H9 (cell line): ENCODE data around the gene MESD. TPM values are rescaled to one million over a fixed set of nuclear protein-coding genes. Genes with fewer than 3 reads are reported as not detected.

Source experiments
- DNase-seq: peaks from one replicate; pipeline ENCODE4 v3.0.0-alpha.2; 2017
- H2AFZ ChIP-seq: one replicate; pipeline ENCODE4 v1.6.1; 2013; ENCODE audit warnings: mild to moderate bottlenecking, low read length, control low read depth, moderate library complexity
- H2AK5ac ChIP-seq: 2 replicates; pipeline ENCODE4 v1.6.1; 2013; ENCODE audit warnings: low read length, control low read depth, mixed read lengths; ENCODE audit not compliant: insufficient read length
- H2BK120ac ChIP-seq: one replicate; pipeline ENCODE4 v1.6.1; 2013; ENCODE audit warnings: low read depth, mild to moderate bottlenecking, low read length, control low read depth, inconsistent platforms; ENCODE audit not compliant: poor library complexity, severe bottlenecking
- H2BK12ac ChIP-seq: 2 replicates; pipeline ENCODE4 v1.6.1; 2013; ENCODE audit warnings: low read length, control low read depth, mixed read lengths, low read depth; ENCODE audit not compliant: insufficient read length
- H2BK15ac ChIP-seq: 2 replicates; pipeline ENCODE4 v1.6.1; 2013; ENCODE audit warnings: low read depth, low read length, control low read depth
- H2BK20ac ChIP-seq: one replicate; pipeline ENCODE4 v1.6.1; 2013; ENCODE audit warnings: low read depth, mild to moderate bottlenecking, low read length, control low read depth, inconsistent platforms; ENCODE audit not compliant: poor library complexity, severe bottlenecking
- H2BK5ac ChIP-seq: 2 replicates; pipeline ENCODE4 v1.6.1; 2013; ENCODE audit warnings: low read length, control low read depth, mixed read lengths; ENCODE audit not compliant: insufficient read length
- H3K14ac ChIP-seq: 2 replicates; pipeline ENCODE4 v1.6.1; 2013; ENCODE audit warnings: low read length, control low read depth; ENCODE audit not compliant: insufficient read depth
- H3K18ac ChIP-seq: 2 replicates; pipeline ENCODE4 v1.6.1; 2013; ENCODE audit warnings: low read depth, mild to moderate bottlenecking, mixed read lengths, low read length, control low read depth; ENCODE audit not compliant: insufficient read length
- H3K23ac ChIP-seq: 2 replicates; pipeline ENCODE4 v1.6.1; 2013; ENCODE audit warnings: low read length, control low read depth, mixed read lengths, low read depth; ENCODE audit not compliant: insufficient read length
- H3K23me2 ChIP-seq: 2 replicates; pipeline ENCODE4 v1.6.1; 2013; ENCODE audit warnings: low read depth, mild to moderate bottlenecking, mixed read lengths, low read length, control low read depth; ENCODE audit not compliant: insufficient read length, poor library complexity, severe bottlenecking
- H3K27ac ChIP-seq: 2 replicates; pipeline ENCODE4 v1.5.1; 2013; ENCODE audit warnings: low read length, control low read depth, mixed read lengths, low read depth; ENCODE audit not compliant: insufficient read length
- H3K27me3 ChIP-seq: 2 replicates; pipeline ENCODE4 v1.6.1; 2013; ENCODE audit warnings: low read length, control low read depth, inconsistent platforms; ENCODE audit not compliant: insufficient read depth
- H3K4ac ChIP-seq: 2 replicates; pipeline ENCODE4 v1.6.1; 2013; ENCODE audit warnings: low read depth, mild to moderate bottlenecking, control low read depth, inconsistent platforms, low read length, moderate library complexity
- H3K4me1 ChIP-seq: 2 replicates; pipeline ENCODE4 v1.6.1; 2013; ENCODE audit warnings: low read length, control low read depth, inconsistent platforms; ENCODE audit not compliant: insufficient read depth
- H3K4me2 ChIP-seq: 2 replicates; pipeline ENCODE4 v1.6.1; 2013; ENCODE audit warnings: low read length, control low read depth, mixed read lengths; ENCODE audit not compliant: insufficient read length, insufficient read depth
- H3K56ac ChIP-seq: 2 replicates; pipeline ENCODE4 v1.6.1; 2013; ENCODE audit warnings: low read depth, mild to moderate bottlenecking, mixed read lengths, low read length, control low read depth; ENCODE audit not compliant: insufficient read length
- H3K79me1 ChIP-seq: 2 replicates; pipeline ENCODE4 v1.6.1; 2013; ENCODE audit warnings: low read depth, mild to moderate bottlenecking, moderate library complexity, low read length, control low read depth, inconsistent platforms; ENCODE audit not compliant: insufficient read depth, poor library complexity, severe bottlenecking
- H3K79me2 ChIP-seq: 2 replicates; pipeline ENCODE4 v1.6.1; 2013; ENCODE audit warnings: low read length, control low read depth, inconsistent platforms; ENCODE audit not compliant: insufficient read depth
- H3K9ac ChIP-seq: 2 replicates; pipeline ENCODE4 v1.6.1; 2013; ENCODE audit warnings: low read length, control low read depth, mixed read lengths; ENCODE audit not compliant: insufficient read length; ENCODE audit errors: extremely low read depth
- H3K9me3 ChIP-seq: one replicate; pipeline ENCODE4 v1.6.1; 2013; ENCODE audit warnings: low read depth, low read length, inconsistent platforms; ENCODE audit not compliant: control insufficient read depth
- H3T11ph ChIP-seq: one replicate; pipeline ENCODE4 v1.6.1; 2013; ENCODE audit warnings: mild to moderate bottlenecking, low read length, control low read depth, inconsistent platforms
- H4K20me1 ChIP-seq: one replicate; pipeline ENCODE4 v1.6.1; 2013; ENCODE audit not compliant: control insufficient read depth, insufficient read length, insufficient read depth
- H4K5ac ChIP-seq: 2 replicates; pipeline ENCODE4 v1.6.1; 2013; ENCODE audit warnings: low read depth, mild to moderate bottlenecking, mixed read lengths, low read length, control low read depth; ENCODE audit not compliant: insufficient read length
- H4K8ac ChIP-seq: replicated peaks from 2 replicates; pipeline ENCODE4 v1.6.1; 2013; ENCODE audit warnings: low read length, control low read depth, mixed read lengths, low read depth; ENCODE audit not compliant: insufficient read length
- H4K91ac ChIP-seq: 2 replicates; pipeline ENCODE4 v1.6.1; 2013; ENCODE audit warnings: low read depth, mild to moderate bottlenecking, moderate library complexity, mixed read lengths, low read length, control low read depth; ENCODE audit not compliant: insufficient read length
- H3K27ac Mint-ChIP-seq, 3 experiments: 2 replicates in 2 of 3; 3 replicates in 1 of 3; pipeline ENCODE4 v1.8.0; 2020 to 2021; ENCODE audit warnings: mixed read lengths in 3 of 3, mild to moderate bottlenecking in 1 of 3, moderate library complexity in 1 of 3
- H3K27me3 Mint-ChIP-seq: 2 replicates; pipeline ENCODE4 v1.8.0; 2021; ENCODE audit warnings: low read depth, mild to moderate bottlenecking, moderate library complexity, mixed read lengths
- H3K36me3 Mint-ChIP-seq, 3 experiments: 2 replicates in 2 of 3; 3 replicates in 1 of 3; pipeline ENCODE4 v1.8.0; 2020 to 2021; ENCODE audit warnings: low read depth in 3 of 3, mixed read lengths in 3 of 3; ENCODE audit not compliant: insufficient read depth in 1 of 3
- H3K4me1 Mint-ChIP-seq, 2 experiments: 2 replicates each; pipeline ENCODE4 v1.8.0; 2020; ENCODE audit warnings: mixed read lengths in 2 of 2
- H3K4me3 Mint-ChIP-seq, 2 experiments: 2 replicates in 1 of 2; 3 replicates in 1 of 2; pipeline ENCODE4 v1.8.0; 2020 to 2021; ENCODE audit warnings: mild to moderate bottlenecking in 2 of 2, mixed read lengths in 2 of 2, moderate library complexity in 1 of 2
- H3K9me3 Mint-ChIP-seq, 2 experiments: 2 replicates in 1 of 2; 3 replicates in 1 of 2; pipeline ENCODE4 v1.8.0; 2020; ENCODE audit warnings: mild to moderate bottlenecking in 2 of 2, mixed read lengths in 2 of 2, moderate library complexity in 1 of 2
- CTCF ChIP-seq: fragments of 200-600 bp; sonication (generic); conservative IDR thresholded peaks from 3 replicates; pipeline ENCODE4 v1.8.0; 2021; ENCODE audit warnings: antibody characterized with exemption, mild to moderate bottlenecking
- WGBS: extraction: QIAGEN DNeasy Blood & Tissue Kit; methylation state at CpG from one replicate; pipeline ENCODE4 v1.1.7; 2013; ENCODE audit warnings: missing lambda C conversion rate, low lambda C conversion rate, mixed read lengths; ENCODE audit not compliant: insufficient read length; ENCODE audit errors: extremely low coverage; 5-methylcytosine and 5-hydroxymethylcytosine counted together
- total RNA-seq: library from RNA; stranded (reverse); gene quantifications from 2 replicates; pipeline ENCODE4 v1.2.1, GENCODE V29; 2021

MESD gene
- total RNA-seq, 1 experiment from 2014 or later: 29.1 TPM

GRCh38 chr15:80999623-81000036, 10.0 kb upstream of the MESD start:
- Histone ChIP-seq H4K20me1 (peaks cover 3% of the 10 kb centered on the region), H2BK120ac (no peak overlapping the region)
- H3K36me3 Mint-ChIP-seq: peaks cover 3 to 8% (median 6%) of the 10 kb centered on the region in 3 experiments; a peak in 3 of 7 replicates

More at GRCh38 chr15:80999623-81000036, 10.0 kb upstream of the MESD start:
- H2BK15ac ChIP-seq: no peak overlapping the region
- peak overlapping the region; percentile 87 for H3K4me2 ChIP-seq
- no peak for TF ChIP-seq CTCF
- no peaks in the 10 kb centered on the region for H3K9me3 ChIP-seq
- peaks cover under 1% of the 10 kb centered on the region; the same call in 1 of the 2 replicates for H3K79me2 ChIP-seq
- H3K27ac ChIP-seq: no peak overlapping the region
- H3K79me1 ChIP-seq: no peaks in the 10 kb centered on the region
- Mint-ChIP-seq H3K27me3 (no peaks in the 10 kb centered on the region; the same call in 1 of the 2 replicates), H3K9me3 (no peaks in the 10 kb centered on the region), H3K4me1 (peaks cover 9 to 20% of the 10 kb centered on the region in 2 experiments), H3K27ac (peak overlapping the region in 1 of 3 experiments; percentile 97; a peak in 1 of 7 replicates), H3K4me3 (peak overlapping the region; percentile 90 to 97)
- no peak overlapping the region for H3K56ac ChIP-seq
- no peak overlapping the region for H4K5ac ChIP-seq
- H3K18ac ChIP-seq: no peak overlapping the region
- no peak for DNase-seq
- no peak overlapping the region for H3K14ac ChIP-seq
- no peak overlapping the region for H3K9ac ChIP-seq
- no peak overlapping the region for H2BK12ac ChIP-seq
- H2BK5ac ChIP-seq: no peak overlapping the region
- no peak overlapping the region for H2AK5ac ChIP-seq
- no peaks in the 10 kb centered on the region; the same call in 1 of the 2 replicates for H3K4me1 ChIP-seq
- no peak overlapping the region for H3K23ac ChIP-seq
- H4K8ac ChIP-seq: no peak overlapping the region
- no peak overlapping the region for H2AFZ ChIP-seq
- no peaks in the 10 kb centered on the region for H3K27me3 ChIP-seq
- H3K4ac ChIP-seq: no peak overlapping the region
- H4K91ac ChIP-seq: no peak overlapping the region
- H2BK20ac ChIP-seq: no peak overlapping the region
- no CpG with 5 or more reads among the region's 13 CpGs for WGBS
- H3T11ph ChIP-seq: no peak overlapping the region
- H3K23me2 ChIP-seq: peaks cover 16% of the 10 kb centered on the region
